GM12892 (cell line): ENCODE data around the gene POU2F2.

Experiments
- POLR2A ChIP-seq: IDR thresholded peaks from 2 replicates; pipeline ENCODE4 v1.6.1; 2011; ENCODE audit warnings: low read depth, low read length, control low read depth
- POLR2AphosphoS5 ChIP-seq: IDR thresholded peaks from 2 replicates; pipeline ENCODE4 v1.6.1; 2011; ENCODE audit warnings: low read depth, low read length, control low read depth

DNA sequence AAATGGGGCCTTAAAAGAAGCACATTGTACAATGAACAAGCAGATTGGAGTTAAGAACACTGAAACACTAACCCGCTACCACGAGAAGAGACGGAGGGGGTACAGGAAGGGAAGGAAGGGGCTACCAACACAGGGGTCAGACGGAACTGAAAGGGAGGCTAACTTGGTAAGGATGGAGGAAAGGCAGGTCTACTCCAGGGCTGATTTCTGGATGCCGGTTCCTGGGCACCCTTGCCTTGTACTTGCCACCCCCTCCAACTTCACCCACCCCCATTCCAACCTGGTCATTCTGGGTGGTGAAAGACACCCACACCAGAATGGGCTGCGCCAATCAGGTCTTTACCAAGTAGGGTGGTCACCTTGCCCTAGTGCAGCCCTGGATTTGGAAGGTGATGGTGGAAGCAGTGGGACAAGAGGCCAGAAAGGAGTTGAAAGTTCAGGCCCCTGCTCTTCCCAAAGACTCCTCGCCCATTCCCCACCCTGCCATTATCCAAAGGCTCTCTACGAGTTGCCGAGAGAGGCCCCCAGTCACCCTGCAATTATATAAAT lies 46.0 kb downstream of the POU2F2 start:
- peak; percentile 47; the same call in 1 of the 2 replicates for TF ChIP-seq POLR2AphosphoS5
- 0 out of 2 replicates have a peak, but pooled peaks have one; percentile 15 for TF ChIP-seq POLR2A
